GM21786 (cell line): ENCODE results near the gene ORM1.
"Not testable (repeated sequence)": the region's sequence is repeated elsewhere in the genome, so short reads cannot be mapped to it uniquely, and the experiment has no call there.

Experiments
- ATAC-seq: cut with Tn5 transposase; IDR thresholded peaks from one replicate; pipeline ENCODE4 v1.9.1; 2021; ENCODE audit not compliant: unreplicated experiment

Gene ORM1

DNA sequence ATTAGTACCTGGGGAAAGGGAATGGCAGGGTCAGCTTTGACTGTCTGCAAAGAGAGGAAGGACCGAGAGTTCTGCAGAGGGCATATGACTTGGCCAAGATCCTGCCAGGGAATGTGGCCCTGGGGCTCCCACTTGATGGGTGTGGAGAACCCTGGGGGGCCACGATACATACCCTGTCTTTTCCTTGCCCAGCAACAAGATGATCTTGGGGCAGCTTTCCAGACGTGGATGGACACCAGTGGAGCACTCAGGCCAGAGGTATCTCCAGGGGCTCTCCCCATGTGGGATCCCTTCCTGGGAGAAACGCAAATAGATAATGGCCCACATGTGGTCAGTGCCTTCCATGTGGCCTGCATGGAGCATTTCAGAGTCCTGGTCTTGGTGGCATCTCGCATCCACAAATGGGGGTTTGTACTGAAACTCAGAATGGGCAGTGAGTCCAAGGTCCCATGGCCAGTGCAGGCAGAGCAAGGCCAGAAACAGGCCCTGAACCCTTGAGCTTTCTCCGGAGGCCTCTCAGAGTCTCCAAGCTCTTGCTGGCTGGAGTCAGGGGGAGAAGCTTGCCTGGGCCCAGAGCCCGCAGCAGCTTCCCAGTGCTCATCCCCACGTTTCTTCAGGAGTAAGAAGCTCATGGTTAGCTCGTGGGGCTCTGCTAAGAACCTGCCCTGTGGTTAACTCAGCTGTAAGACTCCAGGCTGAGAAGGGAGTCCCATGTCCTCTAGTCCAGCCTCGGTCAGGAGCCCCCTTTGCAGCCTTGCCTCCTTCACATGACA lies 18.3 kb upstream of the ORM1 start:
- no peak for ATAC-seq

DNA sequence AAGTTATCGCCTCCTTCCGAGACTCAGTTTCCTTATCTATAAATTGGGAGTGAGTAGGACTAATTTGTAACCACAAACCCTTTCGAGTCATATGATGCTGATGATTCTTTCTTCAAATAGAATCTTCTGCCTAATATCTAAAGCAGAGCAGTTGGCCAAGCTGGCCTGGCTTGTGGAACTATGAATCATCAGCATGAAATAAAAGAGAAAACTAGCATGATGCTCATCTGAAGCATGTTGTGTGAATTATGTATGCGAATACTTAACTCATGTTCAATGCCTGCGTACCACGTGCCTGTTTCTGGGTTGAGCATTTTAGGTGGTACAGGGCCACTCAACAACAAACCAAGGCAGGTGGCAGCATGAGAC lies 15.0 kb upstream of the ORM1 start:
- ATAC-seq = no peak

- ATAC-seq = no peak
These were observed 14.4 kb upstream of the ORM1 start for GRCh38 chr9:114308361-114308950.

DNA sequence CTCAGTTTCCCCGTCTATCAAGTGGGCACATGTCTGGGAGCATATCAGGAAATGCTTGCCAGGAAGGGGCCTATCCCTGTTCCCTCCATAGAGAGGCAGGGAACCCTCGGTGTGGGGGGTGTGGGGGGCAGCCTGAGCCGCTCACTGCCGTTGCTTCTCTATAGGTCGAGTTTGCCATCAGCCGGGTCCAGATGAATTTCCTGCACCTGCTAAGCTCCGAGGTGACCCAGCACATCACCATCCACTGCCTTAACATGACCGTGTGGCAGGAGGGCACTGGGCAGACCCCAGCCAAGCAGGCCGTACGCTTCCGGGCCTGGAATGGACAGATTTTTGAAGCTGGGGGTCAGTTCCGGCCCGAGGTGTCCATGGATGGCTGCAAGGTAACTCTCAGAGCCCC lies 13.8 kb upstream of the ORM1 start:
- ATAC-seq = no peak

DNA sequence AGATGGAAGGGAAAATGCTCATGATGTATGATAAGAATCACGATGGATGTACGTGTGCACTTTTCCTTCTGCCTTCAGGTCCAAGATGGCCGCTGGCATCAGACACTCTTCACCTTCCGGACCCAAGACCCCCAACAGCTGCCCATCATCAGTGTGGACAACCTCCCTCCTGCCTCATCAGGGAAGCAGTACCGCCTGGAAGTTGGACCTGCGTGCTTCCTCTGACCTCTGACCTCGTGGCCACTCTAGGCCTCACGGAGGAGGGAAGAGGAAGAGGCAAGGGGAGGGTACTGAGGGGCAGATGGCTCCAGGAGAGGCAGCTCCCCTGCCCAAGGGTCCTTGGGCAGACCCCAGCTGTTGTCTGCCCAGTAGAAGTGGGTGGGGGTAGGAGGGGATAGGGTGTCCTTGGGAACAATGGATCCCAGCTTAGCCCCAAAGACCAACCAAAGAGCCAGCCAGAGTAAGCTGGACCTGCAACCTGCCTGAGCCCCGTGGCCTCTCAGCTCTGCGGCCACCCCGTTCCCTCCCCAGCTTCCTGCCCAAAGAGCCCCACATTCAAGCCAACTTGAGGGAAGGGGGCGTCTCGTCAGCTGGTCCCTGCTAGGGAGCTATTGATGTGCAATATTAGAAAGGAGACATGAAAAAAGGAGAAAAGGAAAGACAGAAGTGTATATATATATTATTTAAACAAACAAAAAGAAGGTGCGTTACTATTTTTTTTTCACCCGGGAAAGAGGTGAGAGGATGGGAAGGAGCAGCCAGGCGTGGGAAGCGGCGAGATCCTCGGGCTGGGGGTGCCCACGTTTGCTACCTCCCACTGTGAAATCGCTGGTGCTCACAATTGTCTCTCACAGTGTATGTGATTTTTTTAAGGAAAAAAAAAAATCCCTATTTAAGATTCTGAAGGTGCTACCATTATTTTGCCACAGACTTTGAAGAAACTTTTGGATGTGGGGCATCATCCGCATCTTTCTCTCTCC lies 12.1 kb upstream of the ORM1 start:
- no peak for ATAC-seq

- ATAC-seq = no peak
These were observed 11.1 kb upstream of the ORM1 start for GRCh38 chr9:114311571-114312512.

DNA sequence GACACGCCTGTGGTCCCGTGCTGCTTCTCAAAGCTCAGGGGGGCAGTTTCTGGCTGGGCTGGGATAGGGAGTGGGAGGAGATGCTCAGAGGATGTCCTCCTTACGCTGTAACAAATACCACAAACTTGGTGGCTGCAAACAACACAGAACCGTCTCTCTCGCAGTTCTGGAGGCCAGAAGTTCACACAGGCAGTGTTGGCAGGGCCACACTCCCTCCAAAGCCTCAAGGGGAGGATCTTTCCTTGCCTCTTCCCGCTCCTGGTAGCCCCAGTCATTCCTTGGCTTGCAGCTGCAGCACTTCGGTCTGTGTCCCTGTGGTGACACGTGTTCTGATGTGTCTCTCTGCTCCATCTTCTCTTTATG lies 10.4 kb upstream of the ORM1 start:
- no peak for ATAC-seq

GRCh38 chr9:114313186-114313585 lies 9.7 kb upstream of the ORM1 start:
- no peak for ATAC-seq

- no peak for ATAC-seq
These were observed 8.5 kb upstream of the ORM1 start for GRCh38 chr9:114314256-114314867.

- ATAC-seq = no peak
These were observed 7.8 kb upstream of the ORM1 start for GRCh38 chr9:114314881-114315722.

- ATAC-seq = no peak
These were observed 7.1 kb upstream of the ORM1 start for GRCh38 chr9:114315723-114316363.

DNA sequence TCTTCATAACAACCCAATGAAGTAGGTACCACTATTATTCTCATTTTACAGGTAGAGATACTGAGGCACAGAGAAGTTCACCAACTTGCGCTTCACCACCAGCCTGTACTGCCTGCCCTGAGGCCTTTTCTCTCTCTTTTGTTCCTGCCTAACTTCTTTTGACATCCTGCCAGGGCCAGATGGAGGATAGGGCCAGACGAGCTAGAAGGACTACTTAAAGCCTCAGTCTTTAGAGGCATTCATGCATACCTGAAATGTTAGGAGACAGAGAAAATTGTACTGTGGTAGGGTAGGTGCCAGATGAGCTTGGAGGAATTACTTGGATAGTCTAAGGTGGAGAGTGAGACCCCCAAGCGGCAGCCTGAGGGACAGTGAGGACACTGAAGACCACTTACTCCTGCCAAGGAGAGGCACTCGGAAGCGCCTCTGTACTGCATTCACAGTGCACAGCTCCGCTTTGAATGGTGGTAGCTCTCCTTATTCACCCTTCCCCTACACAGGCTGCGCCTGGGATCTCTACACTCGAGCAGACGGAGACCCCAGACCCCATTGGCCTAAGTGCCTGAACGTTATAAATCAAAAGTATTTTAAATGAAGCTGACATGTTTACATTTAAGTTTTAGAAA lies 6.2 kb upstream of the ORM1 start:
- no peak for ATAC-seq

DNA sequence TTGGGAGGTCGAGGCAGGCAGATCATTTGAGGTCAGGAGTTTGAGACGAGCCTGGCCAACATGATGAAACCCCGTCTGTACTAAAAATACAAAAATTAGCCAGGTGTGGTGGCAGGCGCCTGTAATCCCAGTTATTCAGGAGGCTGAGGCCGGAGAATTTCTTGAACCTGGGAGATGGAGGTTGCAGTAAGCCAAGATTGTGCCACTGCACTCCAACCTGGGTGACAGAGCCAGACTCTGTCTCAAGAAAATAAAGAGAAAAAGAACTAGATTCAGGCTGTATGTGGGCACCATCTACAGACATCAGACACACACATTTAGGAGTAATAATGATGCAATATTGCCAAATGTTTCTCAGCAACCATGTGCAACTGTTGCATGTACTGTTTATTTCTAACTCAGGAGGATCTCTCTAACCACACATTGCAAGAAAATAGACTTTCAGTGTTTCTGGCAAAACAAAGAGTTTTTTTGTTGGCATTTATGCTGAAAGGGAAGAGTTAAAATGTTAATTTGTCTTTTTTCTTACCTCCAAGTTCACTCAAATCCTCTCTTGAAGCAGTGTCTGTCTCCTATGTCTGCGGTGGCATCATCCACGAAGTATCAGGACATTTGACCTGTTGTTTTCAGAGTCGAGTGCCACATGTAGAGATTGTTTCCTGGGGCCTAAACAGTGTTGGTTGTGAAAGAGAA lies 5.1 kb upstream of the ORM1 start:
- ATAC-seq = no peak

- no peak for ATAC-seq
These were observed 4.5 kb upstream of the ORM1 start for GRCh38 chr9:114318416-114318815.

DNA sequence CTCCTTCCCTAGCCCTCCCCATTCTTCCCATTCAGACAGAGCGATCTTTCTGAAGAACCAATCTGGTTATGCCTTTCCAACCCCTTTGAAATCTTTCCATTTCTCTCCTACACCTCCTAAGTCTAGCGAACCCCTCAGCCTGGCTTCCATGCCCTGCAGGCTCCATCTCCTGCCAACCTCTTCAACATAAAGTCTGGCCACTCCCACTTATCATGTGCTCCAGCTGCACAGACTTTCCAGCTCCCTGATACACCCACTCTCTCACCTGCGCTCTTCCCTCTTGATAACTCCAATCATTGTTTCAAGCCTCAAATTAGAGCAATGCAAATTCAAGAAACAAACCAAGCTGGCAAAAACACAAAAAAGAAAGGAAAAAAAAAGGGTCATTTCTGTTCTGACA lies 3.8 kb upstream of the ORM1 start:
- ATAC-seq = no peak

DNA sequence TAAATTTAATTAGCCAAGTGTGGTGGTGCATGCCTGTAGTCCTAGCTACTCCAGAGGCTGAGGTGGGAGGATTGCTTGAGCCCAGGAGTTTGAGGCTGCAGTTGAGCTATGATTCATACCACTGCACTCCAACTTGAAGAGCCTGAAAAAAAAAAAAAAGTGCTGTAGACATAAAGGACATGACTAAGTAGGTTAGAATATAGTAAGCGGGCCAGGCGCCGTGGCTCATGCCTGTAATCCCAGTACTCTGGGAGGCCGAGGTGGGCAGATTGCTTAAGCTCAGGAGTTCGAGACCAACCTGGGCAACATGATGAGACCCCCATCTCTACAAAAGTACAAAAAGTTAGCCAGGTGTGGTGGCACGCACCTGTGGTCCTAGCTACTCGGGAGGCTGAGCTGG lies 2.2 kb upstream of the ORM1 start:
- ATAC-seq = not testable (repeated sequence)

GRCh38 chr9:114321759-114322158 lies 1.1 kb upstream of the ORM1 start:
- ATAC-seq = no peak
